ENCODE results near the gene KLF3. TPM values are rescaled to one million over a fixed set of nuclear protein-coding genes. Genes with fewer than 3 reads are reported as not detected.

The KLF3 gene
- total RNA-seq, 1 donor from 2014 or later = 16.5 TPM

GRCh38 chr4:38672074-38672396 lies 8.0 kb downstream of the KLF3 start:
- Histone ChIP-seq H3K9me3 (replicated peaks) (no peaks in the 10 kb centered on the region), H3K27ac (replicated peaks) (peak overlapping the region; percentile 100), H3K4me1 (peaks cover 99% of the 10 kb centered on the region), H3K36me3 (no peaks in the 10 kb centered on the region), H3K4me3 (peak overlapping the region; percentile 74), H3K27me3 (ENCODE audit: low read depth) (no peaks in the 10 kb centered on the region)
- no peak for DNase-seq
- intact Hi-C loops (cut with micrococcal nuclease) = loop anchor here (10.0 kb wide), 1 partner anchor 597 kb away; no protein-coding TSS in a partner anchor
- no peak for TF ChIP-seq CTCF (IDR thresholded peaks at IDR 0.05; ENCODE audit: borderline replicate concordance)

- Histone ChIP-seq H3K27ac (replicated peaks) (peak overlapping the region; percentile 100), H3K36me3 (no peaks in the 10 kb centered on the region), H3K27me3 (ENCODE audit: low read depth) (no peaks in the 10 kb centered on the region), H3K9me3 (replicated peaks) (no peaks in the 10 kb centered on the region), H3K4me3 (peak overlapping the region; percentile 74), H3K4me1 (peaks cover 100% of the 10 kb centered on the region)
- intact Hi-C loops (cut with micrococcal nuclease) = loop anchor here (10.0 kb wide), 1 partner anchor 598 kb away; no protein-coding TSS in a partner anchor
- no peak for DNase-seq
- no peak for TF ChIP-seq CTCF (IDR thresholded peaks at IDR 0.05; ENCODE audit: borderline replicate concordance)
Measured at GRCh38 chr4:38672397-38673129, 8.6 kb downstream of the KLF3 start.

GRCh38 chr4:38673130-38673978 lies 9.4 kb downstream of the KLF3 start:
- H3K36me3 ChIP-seq = no peaks in the 10 kb centered on the region
- H3K27ac ChIP-seq (replicated peaks) = peak overlapping the region; percentile 100
- no peak for TF ChIP-seq CTCF (IDR thresholded peaks at IDR 0.05; ENCODE audit: borderline replicate concordance)
- no peaks in the 10 kb centered on the region for H3K9me3 ChIP-seq (replicated peaks)
- intact Hi-C loops (cut with micrococcal nuclease) = loop anchor here (10.0 kb wide), 1 partner anchor 599 kb away; no protein-coding TSS in a partner anchor
- H3K4me3 ChIP-seq = peak overlapping the region; percentile 74
- DNase-seq = peak; percentile 67
- peaks cover 100% of the 10 kb centered on the region for H3K4me1 ChIP-seq
- no peaks in the 10 kb centered on the region for H3K27me3 ChIP-seq (ENCODE audit: low read depth)

GRCh38 chr4:38674258-38675144 lies 10.5 kb downstream of the KLF3 start:
- no peak for DNase-seq
- intact Hi-C loops (cut with micrococcal nuclease) = loop anchor here (5.0 to 10.0 kb wide), 2 partner anchors 352 to 600 kb away; no protein-coding TSS in a partner anchor
- Histone ChIP-seq H3K9me3 (replicated peaks) (no peaks in the 10 kb centered on the region), H3K27ac (replicated peaks) (peak overlapping the region; percentile 100), H3K4me3 (peak overlapping the region; percentile 74), H3K36me3 (peaks cover 7% of the 10 kb centered on the region), H3K27me3 (ENCODE audit: low read depth) (no peaks in the 10 kb centered on the region), H3K4me1 (peaks cover 100% of the 10 kb centered on the region)
- no peak for TF ChIP-seq CTCF (IDR thresholded peaks at IDR 0.05; ENCODE audit: borderline replicate concordance)

Data from left ventricle myocardium inferior (tissue), 1 donor.